NB4 (cell line): ENCODE results near the gene BCL7C.

Experiments
- MYC ChIP-seq: IDR thresholded peaks from 2 replicates; pipeline ENCODE4 v1.6.1; 2011; ENCODE audit warnings: low read depth, low read length
- POLR2A ChIP-seq: IDR thresholded peaks from 2 replicates; pipeline ENCODE4 v1.6.1; 2011; ENCODE audit warnings: mild to moderate bottlenecking; ENCODE audit not compliant: insufficient read length; ENCODE audit errors: extremely low read depth
- TF ChIP-seq, protein P1 (sequence below): IDR thresholded peaks from one replicate; pipeline ENCODE4 v1.5.1; 2012; ENCODE audit warnings: low read depth, low read length
- TF ChIP-seq, protein P2 (sequence below): IDR thresholded peaks from 2 replicates; pipeline ENCODE4 v1.6.1; 2011; ENCODE audit warnings: low read depth, low read length

DNA sequence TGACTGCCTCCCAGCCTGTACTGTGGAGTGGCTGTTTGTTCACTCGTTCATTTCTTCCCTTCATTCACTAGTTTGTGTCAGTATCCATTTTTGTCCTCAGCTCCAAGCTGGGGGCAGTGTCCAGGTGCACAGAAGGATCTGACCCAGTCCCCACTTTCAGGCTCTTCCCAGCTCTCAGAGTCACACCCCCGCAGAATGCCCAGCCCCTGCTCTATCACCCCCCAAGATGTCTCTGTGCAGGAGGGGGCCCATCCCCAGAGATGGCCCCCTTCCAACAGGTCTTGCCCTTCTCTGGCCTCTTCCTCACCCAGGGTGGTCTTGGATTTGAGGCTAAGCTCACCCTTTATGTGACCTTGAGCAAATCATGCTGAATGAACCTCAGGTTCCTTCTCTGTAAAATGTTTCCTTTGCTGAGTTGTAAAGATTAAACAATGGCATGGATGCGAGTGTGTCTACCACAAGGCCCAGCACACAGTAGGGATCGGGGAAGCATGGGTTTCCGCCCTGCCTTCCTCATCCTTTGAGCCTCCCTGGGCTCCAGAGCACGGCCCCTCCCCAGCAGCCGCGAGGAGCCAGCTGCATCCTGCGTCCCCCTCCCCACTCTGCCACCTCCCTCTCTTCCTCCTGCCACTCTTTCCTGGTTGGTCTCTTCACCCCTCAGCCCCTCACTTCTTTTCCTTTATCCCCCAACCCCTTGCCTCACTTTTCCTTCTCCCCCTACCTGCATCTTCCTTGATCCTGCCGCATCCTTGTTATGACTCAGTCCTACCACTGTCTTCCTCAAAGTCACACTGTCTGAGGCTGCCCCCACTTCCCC, 32.3 kb upstream of the BCL7C start:
- TF ChIP-seq, protein P1, sequence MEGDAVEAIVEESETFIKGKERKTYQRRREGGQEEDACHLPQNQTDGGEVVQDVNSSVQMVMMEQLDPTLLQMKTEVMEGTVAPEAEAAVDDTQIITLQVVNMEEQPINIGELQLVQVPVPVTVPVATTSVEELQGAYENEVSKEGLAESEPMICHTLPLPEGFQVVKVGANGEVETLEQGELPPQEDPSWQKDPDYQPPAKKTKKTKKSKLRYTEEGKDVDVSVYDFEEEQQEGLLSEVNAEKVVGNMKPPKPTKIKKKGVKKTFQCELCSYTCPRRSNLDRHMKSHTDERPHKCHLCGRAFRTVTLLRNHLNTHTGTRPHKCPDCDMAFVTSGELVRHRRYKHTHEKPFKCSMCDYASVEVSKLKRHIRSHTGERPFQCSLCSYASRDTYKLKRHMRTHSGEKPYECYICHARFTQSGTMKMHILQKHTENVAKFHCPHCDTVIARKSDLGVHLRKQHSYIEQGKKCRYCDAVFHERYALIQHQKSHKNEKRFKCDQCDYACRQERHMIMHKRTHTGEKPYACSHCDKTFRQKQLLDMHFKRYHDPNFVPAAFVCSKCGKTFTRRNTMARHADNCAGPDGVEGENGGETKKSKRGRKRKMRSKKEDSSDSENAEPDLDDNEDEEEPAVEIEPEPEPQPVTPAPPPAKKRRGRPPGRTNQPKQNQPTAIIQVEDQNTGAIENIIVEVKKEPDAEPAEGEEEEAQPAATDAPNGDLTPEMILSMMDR: no peak
- TF ChIP-seq POLR2A (no peak), MYC (no peak)
- TF ChIP-seq, protein P2, sequence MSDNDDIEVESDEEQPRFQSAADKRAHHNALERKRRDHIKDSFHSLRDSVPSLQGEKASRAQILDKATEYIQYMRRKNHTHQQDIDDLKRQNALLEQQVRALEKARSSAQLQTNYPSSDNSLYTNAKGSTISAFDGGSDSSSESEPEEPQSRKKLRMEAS: no peak
